Measurements from ENCODE around the gene BFSP1.

BFSP1 gene

DNA sequence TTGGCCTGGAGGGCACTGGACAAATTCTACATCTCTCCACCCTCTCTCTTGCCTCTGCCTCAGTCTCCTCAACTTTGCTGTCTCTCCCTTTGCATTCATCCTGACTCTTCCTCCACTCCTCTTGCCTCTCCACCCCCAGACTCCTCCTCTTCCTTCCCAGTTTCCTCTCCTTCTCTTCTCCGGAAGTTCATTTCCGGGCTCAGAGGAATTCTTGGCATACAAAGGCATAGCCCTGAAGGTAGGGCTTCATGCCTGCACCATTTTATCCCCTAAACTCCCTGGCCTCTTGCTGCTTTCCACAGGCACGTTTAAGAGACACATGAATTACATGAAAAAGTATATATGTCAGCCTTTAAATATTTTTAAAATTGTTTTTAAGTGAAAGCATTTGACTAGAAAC, 10.6 kb downstream of the BFSP1 start:
- DNase-seq (ENCODE audit: low read depth in 2 of 2): no peak

DNA sequence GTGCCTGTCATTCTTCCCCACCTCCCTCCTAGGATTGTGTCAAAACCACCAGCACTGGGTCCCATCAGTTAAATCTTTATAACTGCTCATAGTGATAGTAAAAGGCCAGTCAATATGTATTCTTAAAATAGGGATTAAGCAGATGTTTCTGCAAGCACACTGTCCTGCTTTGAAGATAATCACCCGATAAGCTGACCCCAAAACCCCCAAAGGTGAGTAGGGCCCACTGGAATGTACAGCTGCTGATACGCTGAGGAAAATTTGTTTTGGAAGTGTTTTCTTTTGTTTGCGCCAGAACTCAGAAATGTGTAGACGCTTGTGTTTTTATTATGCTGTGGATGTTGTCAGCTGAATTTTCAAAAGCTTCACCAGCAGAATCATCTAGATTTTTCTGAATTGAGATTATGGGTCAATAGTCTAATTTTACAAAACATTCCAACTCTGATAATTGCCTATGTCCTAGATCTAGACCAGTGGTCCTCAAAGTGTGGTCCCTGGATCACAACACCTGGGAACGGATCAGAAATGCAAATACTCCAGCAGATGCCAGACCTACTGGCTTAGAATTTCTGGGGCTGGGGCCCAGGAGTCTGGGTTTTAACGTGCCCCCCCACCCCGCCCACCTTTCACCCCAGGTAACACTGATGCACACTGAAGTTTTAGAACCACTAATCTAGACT, 11.4 kb downstream of the BFSP1 start:
- no peak for DNase-seq (ENCODE audit: low read depth in 2 of 2)

DNA sequence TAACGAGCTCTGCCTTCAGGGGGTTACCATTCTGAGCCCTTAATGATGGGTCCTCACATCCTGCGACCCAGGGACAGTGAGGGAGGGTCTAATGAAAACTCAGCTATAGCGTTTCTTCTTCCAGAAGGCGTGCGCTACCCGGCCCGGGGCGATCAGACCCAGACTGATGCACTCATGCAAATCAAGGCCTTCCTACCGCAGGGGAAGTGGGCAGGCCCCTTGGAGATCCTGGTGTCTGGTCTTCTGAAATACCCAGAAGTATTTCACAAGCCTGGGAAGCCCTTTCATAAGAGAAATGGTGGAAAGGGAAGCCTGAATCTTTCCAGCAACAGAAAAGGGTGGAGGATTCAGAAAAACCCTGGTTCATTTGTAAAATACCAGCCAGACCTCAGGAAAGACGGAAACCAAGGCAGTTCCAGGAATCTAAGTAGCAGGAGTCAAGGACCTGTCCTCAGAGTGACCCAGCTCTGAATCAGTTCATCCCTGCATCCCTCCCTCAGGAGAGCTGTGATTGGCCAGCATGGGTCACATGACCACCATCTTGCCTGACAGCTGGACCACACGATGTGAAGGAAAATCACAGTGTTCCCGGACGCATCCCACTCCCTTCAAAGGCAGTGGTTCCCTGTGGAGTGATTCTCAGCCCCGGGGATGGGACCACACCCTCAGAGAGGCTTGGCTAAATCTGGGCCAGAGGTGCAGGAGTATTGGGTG, 12.7 kb downstream of the BFSP1 start:
- DNase-seq (ENCODE audit: low read depth in 2 of 2): no peak

DNA sequence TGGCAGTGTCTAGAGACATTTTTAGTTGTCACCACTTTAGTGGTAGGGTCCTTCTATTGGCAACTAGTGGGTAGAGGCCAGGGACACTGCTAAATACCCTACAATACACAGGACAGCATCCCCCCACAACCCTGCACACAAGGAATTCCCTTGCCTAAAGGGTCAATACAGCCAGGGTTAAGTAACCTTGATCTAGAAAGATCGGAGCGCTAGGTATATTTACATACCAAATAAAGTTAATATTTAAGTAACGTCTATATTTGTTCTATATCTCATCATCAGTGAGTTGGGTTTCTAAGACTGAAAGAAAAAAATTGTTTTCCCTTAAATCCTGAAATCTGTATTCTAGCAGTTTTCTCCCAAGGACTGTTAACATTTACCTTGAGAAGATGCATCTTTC, 16.1 kb downstream of the BFSP1 start:
- no peak for DNase-seq (ENCODE audit: low read depth in 2 of 2)

DNA sequence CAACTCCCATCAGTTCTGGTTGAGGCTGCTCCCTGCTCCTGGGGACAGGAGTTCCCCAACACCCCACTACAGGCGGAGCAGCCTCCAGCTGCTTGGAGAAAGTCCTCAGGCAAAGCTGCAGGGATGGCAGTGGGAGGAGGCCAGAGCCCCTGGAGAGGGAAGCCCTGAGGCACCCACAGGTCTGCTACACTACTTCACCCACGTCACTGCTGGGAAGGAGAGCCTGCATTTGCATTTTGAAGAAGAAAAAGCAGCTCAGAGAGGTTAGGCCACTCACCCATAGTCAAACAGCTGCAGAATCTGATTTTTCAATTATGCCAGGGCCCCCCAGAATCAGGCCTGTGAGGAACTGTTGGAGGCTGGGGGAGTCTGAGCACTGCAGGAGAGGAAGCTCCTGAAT, 17.2 kb downstream of the BFSP1 start:
- no peak for DNase-seq (ENCODE audit: low read depth in 2 of 2)

DNA sequence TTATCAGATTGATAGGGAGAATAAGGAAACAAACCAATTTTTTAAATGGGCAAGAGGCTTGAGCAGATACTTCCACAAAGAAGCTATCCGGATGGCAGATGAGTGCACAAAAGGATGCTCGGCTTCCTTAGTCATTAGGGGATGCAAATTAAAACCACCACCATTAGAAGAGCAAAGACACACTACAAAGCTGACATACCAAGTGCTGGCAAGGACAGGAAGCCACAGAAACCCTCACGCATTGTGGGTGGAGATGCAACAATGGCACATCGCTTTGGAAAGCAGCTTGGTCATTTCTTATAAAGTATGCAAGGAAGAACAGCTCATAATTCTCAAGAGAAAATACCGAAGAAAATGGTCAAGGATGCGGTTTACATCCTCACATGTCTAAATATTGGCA, 19.8 kb downstream of the BFSP1 start:
- no peak for DNase-seq (ENCODE audit: low read depth in 2 of 2)

DNA sequence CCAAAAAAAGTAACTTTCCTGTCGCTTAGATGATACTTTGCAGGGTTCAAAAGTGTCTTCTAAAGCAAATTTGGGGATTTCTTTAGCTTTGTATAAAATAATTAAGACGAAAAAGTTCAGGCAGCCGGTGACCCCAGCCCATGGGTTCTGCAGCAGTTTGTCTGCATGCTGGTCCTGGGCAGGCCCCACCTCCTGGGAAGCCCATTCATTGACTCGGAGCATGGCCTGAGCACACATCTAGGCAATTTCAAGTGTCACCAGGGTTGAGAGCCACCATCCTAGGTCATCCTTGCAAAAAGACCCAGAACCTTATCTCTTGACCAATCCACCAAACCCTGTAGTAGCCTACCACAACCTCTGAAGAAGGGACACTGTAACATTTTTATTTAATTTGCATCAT, 20.6 kb downstream of the BFSP1 start:
- DNase-seq (ENCODE audit: low read depth in 2 of 2): no peak

DNA sequence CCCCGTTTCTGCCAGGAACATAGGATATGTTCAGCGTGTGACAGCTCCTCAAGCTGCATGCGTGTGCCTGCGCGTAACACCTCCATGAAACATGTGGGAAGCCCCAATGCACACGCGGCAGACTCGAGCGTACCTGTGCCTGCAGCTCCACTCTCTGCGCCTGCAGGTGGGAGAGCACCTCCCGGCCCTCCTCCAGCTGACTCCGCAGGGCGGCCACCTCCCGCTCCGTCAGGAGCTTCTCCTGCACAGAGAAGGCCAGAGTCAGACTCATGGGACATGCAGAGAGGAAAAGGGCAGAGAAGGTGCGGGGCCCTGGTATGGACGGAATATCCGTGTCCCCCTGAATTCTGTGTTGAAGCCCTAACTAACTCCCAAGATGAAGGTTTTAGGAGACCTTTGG, 22.4 kb downstream of the BFSP1 start:
- no peak for DNase-seq (ENCODE audit: low read depth in 2 of 2)

DNA sequence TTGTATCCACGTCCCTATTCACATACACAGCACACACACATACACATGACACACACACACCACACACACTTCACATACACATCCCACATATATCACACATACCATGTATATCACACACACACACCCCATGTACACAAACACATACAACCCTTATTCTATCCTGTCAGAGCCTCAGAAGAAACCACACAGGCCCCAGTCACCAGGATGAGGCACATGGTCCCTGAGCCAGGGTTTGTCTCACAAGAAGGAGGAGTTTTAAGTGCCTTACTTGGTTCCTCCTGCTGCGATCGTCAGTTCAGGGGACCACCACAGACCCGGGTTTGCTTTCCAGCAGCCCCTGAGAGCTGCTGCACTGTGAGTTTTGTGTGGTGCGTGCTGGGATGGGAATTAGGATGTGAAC, 23.6 kb downstream of the BFSP1 start:
- DNase-seq (ENCODE audit: low read depth in 2 of 2): no peak

DNA sequence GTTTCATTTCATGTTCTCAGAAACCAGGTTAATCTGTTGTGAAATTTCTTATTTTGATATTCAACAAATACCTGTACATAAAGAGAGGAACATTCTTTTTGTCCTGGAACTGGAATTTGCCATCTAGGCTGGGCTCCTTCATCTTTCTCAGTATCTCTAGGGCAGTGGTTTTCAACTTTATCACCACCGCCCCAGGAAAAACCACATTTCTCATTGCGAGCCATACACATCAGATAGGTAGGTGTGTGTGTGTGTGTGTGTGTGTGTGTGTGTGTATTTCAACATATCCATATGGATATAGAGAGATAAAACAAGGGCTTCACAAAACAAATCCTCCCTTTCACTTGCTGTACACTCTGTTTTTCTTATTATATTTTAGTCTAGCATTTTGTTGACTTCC, 24.1 kb downstream of the BFSP1 start:
- no peak for DNase-seq (ENCODE audit: low read depth in 2 of 2)

DNA sequence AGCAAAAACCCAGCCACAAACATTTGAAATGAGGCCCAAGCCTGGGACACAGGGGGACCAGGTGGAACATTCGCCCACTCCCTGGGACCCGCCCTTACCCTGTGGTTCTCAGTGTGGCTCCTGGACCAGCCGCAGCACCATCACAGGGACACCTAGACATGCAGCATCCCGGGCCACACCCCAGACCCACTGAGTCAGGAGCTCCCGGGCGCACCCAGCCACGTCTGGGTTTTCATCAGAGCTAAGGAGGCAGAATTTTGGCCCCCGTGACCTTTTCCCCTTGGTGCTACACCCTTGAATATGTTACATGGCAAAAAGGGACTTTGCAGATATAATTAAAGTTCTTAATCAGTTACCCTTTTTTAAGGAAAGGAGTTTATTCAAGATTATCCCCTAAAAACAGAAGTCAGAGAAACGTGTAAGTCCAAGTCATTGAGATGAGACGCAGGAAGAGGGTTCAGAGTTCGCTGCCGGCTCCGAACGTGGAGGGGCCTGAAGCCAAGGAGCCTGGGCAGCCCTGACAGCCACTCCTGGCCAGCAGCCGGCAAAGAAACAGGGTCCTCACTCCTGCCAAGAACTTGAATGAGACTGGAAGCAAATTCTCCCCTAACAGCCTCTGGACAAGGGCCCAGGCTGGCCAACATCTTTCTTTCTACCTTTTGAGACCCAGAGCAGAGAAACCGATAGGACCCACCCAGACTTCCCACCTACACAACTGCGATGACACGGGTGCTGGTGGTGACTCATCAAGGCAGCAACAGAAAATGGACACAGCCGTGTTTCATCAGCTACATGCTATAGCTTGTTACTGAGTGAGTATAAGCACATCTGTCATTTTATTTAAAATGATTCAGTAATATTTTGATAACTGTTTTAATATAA, 25.3 kb downstream of the BFSP1 start:
- peak; percentile 40 to 63 for DNase-seq (ENCODE audit: low read depth in 2 of 2)

DNA sequence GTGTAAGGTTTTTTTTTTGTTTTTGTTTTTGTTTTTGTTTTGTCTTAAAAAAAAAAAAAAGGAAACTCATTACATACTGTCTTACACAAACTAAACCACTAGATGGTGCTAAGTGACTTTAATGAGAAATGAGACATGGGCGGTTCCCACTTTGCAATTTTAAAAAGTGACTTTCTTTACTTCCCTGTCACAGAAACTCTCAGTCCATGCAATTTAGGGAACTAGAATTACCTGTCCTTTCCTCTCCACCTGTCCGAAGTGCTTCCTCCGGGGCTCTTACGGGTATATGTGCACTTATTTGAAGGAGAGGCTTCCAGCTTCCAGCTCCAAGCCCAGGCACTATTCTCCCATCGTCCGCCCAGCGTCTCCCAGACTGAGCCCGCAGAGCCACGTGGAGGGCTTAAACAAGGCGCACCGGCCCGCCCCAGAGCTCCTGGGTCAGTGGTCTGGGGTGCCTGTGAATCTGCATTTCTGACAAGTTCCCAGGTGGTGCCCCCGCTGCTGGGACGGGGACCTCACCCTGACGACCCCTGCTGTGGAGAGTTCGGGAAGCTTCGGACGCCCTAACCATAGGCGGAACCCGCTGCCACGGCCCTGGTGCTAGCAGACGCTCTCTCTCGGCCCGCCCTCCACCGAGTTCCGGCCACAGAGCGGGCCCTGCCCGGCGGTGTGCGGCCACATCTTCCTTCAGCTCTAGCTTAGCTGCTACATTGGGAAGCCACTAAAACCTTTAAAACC, 26.1 kb downstream of the BFSP1 start:
- peak in 1 of 2 donors; percentile 14 for DNase-seq (ENCODE audit: low read depth in 2 of 2)

DNA sequence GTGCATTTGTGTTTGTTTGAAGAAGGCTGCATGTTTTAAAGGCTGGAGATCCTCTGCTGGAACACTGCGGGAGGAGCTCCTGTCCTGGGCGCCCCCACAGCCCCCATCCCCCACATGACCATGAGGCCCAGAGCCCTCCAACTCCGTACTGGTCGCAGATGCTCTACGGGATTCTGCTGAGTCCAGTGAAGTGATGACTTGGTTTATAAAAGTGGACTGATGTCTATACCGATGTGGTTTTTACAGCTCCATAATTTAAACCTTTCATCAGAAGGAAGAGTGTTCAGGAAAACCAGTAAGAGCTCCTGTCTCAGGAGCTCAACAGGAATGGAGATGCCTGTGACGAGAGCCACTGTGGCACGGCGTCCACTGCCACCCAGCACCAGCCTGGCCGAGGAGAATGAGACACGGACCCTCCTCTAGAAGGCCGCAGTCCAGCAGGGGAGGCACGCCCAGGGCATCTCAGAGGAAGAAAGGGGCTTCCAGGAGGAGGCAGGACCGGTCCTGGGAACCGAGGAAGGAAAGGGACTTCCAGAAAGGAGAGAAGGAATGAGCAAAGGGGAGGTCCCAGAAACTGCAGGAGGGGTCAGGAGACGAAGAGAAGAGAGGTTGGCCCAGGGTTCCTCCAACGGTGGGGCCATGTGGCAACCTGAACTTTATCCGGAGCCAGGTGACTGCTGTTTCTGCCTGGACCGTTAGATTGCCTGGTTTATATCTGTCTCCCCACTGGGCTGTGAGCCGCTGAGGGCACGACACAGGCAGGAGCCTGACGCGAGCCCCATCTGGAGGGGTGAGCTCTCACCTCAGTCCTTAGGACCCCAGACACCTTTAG, 26.9 kb downstream of the BFSP1 start:
- DNase-seq (ENCODE audit: low read depth in 2 of 2): no peak

DNA sequence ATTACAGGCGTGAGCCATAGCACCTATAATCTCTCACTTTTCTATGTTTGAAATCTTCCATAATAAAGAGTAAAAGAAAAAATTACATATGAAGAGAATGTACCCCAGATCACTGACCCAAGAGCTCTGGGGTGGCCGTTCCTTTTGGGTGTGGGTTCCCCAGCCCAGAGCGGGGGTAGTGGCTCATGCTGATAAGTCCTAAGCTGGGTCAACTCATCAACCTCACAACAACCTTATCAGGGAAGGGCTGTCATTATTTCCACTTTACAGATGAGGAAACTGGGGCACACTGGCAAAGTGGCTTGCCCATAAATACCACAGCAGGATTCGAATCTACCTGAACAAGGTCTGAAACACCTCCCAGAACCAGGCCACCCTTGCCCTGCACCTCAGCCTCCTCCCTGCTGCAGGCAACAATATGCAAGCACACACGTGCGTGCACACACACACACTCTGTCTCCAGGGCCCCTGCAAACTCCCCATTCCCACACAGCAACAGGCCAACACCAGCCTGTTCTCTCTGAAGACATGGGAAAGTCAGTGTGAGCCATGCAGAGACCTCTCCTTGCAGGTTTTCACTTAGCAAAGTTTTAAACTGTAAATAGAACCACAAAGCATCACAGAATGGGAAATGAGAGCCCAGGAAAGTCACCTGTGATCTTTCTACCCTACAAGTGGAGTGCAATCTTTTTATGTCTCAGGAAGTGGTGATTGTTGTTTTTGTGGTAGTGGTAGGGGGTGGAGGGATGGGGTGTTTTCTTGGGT, 27.7 kb downstream of the BFSP1 start:
- no peak for DNase-seq (ENCODE audit: low read depth in 2 of 2)

DNA sequence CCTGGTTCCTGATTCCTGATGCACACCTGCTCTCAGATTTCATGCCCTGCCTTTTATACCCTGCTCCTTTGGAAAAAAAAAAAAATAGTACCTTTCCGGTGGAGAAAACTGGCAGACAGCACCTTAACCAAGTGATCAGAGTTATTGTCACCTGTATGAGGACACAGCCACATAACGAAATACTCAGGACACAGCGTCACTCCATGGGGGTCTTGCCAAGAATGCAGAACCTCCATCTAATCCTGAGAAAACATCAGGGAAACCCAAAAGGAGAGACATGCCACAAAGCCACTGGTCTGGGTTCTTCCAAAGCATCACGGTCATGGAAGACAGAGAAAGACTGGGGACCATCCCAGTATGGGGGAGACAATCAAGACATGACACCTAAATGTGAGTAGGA, 29.1 kb downstream of the BFSP1 start:
- DNase-seq (ENCODE audit: low read depth in 2 of 2): no peak

DNA sequence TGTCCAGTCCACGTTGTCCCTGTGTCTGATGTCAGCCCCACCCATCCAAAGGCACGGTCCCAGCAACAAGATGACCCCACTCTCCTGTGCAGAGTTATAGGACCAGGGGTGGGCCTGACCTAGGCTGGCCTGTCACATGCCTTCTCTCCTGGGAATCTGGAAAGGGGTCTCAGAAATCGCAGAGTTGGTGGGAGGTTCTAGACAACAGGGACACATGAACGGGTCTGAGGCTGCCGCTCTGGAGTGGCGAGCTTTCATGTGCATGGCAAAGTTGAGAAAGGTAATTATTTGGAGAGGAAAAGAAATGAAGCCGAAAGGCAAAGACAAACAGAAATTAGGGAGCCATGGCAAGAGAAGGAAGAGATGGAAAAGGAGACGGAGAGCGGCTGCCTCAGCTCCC, 29.5 kb downstream of the BFSP1 start:
- DNase-seq (ENCODE audit: low read depth in 2 of 2): no peak

DNA sequence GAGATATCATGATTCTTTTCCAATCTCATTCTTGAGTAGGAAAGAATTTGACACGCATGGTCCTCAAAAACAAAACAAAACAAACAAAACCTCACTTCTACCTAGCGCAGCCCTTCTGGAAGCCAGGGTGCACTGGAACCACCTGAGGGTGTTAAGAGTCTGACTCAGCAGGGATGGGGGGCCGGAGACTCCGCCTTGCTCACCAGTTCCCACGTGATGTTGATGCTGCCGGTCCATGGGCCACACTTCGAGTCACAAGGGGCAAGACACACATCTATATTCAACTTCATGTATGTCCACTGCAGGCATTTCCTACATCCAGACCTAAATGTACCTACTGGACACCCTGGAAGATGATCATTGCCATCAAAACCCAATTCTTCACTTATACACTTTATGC, 30.4 kb downstream of the BFSP1 start:
- DNase-seq (ENCODE audit: low read depth in 2 of 2): no peak

DNA sequence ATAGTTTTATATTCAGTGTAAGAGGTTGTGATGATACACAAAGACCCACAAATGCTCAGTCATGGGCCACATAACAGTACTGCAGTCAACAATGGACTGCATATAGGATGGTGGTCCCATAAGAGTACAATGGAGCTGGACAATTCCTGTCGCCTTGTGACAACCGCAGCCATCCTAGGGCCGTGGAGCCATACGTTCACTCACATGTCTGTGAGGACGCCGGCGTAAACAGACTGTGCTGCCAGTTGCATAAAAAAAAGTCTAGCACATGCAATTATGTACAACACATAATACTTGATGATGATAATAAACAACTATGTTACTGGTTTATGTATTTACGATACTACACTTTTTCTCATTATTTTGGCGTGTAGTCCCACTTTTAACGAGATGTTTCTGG, 30.9 kb downstream of the BFSP1 start:
- no peak for DNase-seq (ENCODE audit: low read depth in 2 of 2)

DNA sequence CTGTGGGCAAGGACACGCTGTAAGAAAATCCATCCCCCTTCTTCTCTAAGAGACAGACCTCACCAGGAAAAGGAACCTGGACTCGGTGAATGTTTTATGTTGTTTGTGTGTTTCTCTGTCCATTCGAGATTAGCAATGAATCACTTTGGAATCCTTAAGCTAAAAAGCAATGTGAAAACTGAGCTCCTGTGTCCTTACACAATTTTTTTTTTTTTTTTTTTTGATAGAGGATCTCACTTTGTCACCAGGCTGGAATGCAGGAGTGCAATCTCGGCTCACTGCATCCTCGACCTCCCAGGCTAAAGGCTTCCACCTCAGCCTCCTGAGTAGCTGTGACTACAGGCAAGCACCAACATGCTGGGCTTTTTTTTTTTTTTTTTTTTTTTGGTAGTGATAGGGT, 32.1 kb downstream of the BFSP1 start:
- DNase-seq (ENCODE audit: low read depth in 2 of 2): no peak

DNA sequence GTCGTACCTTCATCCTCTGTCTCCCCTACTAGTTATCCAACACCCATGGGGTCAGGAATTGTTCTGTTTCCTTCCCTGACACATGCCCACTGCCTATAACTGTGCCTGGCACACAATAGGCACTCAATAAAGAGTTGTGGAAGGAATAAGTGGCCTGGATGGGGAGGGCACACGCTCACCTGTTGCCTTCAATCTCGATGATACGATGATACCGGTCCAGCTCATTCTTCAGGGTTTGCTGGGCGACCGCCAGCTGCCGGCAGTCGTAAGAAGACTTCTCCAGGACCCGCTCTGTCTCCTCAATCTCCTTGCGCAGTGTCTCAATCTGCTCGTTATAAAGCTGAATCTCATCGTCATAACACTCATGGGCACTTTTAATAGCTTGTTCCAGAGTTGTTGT, 32.5 kb downstream of the BFSP1 start:
- DNase-seq (ENCODE audit: low read depth in 2 of 2): no peak

All from activated CD8-positive, alpha-beta memory T cell treated with anti-CD3 and anti-CD28 coated beads for 4 hours (primary cell).